GM19035 (cell line): Measurements from ENCODE around the gene ZBTB33.

Experiments used
- ATAC-seq: cut with Tn5 transposase; IDR thresholded peaks from one replicate; pipeline ENCODE4 v1.9.1; 2021; ENCODE audit not compliant: unreplicated experiment

Gene ZBTB33

DNA sequence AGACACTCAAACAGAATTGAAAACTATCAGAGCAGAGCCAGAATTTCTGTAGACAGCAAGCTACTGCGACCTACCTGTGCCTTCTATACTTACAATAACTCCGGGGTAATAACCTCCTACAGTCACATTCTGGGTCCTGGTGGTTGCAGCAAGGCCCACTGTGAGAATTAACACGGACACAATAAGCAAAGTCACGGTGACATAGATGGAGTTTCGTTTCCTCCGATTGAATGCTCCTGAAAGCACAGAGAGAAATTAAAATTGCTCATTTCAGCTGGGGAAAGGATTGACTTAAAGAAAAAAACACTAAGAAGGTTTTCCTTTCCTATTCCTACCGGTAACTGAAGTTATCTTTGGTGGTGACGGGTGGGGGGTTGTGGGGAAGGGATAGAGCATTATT lies 53.6 kb downstream of the ZBTB33 start:
- no peak for ATAC-seq

DNA sequence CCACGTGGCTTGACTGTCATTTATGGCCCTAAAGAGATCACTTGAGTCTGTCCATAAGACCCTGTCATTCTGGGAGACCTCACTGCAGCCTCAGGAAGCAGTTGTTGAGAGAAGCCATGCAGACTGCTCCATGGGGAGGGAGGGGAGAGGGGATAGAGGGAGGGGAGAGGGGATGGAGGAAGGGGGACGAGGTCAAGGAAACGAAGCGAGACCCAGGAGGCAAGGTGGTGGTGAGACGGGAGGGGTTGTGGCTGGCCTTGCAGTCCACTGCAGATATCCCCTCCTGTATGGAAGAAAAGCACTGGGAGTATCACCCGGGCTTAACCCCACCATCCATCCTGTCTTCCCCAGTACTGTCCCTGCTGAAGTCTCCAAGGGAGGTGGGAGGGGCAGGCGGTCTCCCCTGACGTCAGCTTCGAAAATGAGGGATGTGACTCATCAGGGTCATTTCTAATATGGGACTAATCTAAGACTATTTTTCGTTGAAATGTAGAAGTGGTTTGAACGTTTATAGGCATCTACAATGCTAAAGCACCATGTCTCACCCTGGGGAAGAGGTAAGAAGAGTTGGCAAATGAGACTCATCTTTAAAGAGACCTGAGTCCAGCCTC lies 55.0 kb downstream of the ZBTB33 start:
- no peak for ATAC-seq

DNA sequence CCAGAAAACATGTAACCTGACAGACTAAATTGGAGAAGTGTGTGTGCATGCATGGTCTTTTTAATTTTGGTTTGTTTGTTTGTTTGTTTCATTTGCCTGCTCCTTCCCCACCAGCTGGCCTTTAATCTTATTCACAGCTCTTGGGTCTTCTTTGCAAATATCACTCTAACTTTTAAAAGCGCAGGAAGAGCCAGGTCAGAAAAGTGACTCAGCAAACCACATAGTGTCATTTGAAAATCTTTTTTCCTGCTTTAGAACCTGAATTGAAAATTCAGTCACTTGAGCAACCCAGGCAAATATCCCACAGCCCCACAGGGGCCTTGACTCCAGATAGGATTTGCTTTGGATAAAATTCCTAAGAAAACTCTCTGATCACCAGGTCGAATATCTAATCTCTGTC lies 56.0 kb downstream of the ZBTB33 start:
- no peak for ATAC-seq
